HG02870 (cell line): Measurements from ENCODE around the gene PPP4R1.

Source experiments
- ATAC-seq: cut with Tn5 transposase; IDR thresholded peaks from one replicate; pipeline ENCODE4 v1.9.1; 2021; ENCODE audit warnings: mild to moderate bottlenecking, moderate library complexity; ENCODE audit not compliant: unreplicated experiment

The PPP4R1 gene

GRCh38 chr18:9519399-9519798 lies 95.0 kb downstream of the PPP4R1 start:
- no peak for ATAC-seq

- no peak for ATAC-seq
Measured at GRCh38 chr18:9517869-9518268, 96.5 kb downstream of the PPP4R1 start.

- ATAC-seq: no peak
Measured at GRCh38 chr18:9516437-9517064, 97.8 kb downstream of the PPP4R1 start.

- no peak for ATAC-seq
Measured at GRCh38 chr18:9513971-9514512, 100.3 kb downstream of the PPP4R1 start.

GRCh38 chr18:9508446-9509025 lies 105.8 kb downstream of the PPP4R1 start:
- ATAC-seq: no peak

GRCh38 chr18:9507565-9508088 lies 106.7 kb downstream of the PPP4R1 start:
- no peak for ATAC-seq

GRCh38 chr18:9506046-9506792 lies 108.1 kb downstream of the PPP4R1 start:
- no peak for ATAC-seq
